DMS 273 treated with DMSO at 0.1 percent for 48 hours (cell line): ENCODE data around the gene RAB7B.

Source experiments
- DNase-seq: peaks from one replicate; lab custom pipeline; 2025; lab: John Stamatoyannopoulos, UW

Gene RAB7B

DNA sequence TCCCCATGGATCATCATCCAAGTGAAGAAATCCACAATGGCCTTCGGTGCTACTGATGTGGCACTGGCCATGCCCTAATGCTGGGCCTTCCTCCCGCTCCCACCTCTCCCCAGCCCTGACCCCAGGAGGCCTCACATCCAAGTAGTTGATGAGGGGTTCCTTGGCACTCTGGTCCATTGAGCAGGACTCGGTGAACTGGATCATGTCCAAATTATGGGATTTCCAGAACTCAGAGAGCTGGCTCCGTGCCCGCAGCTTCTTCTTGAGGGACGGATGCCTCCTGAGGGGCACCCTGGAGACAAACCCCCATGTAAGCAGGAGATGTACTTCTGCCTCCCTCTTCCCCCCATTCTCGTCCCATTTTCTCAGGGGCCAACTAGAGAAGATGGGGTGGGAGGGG lies 19.6 kb upstream of the RAB7B start:
- no peak for DNase-seq

- no peak for DNase-seq
Observed at GRCh38 chr1:206021626-206022365, 18.6 kb upstream of the RAB7B start.

DNA sequence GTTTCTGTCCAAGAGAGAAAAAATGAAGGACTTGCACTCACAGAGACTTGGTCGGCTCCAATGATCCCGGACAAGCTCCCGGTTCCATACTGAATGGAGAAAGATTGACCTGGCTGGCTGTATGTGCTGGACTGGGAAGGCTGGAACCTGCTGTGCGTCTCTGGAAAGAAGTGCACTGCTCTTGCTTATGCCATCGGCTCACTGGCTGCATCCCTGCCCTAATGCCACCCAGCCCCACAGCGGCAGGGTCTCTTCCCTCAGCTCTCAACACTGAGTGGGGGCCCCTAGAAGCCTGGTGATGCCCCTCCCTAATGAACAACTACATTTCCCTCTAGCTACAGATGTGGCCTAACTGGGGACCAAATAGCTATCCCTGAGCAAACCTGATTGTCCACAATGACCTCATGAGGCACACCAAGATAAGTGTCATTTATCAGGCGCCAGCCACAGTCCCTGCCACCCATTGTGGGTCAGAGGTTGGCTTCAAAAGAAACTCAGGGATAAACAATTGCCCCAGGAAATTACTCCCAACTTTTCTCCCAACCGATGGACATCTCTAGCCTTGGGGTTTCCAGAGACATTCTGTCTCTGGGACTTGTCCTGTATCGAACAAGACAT lies 17.9 kb upstream of the RAB7B start:
- no peak for DNase-seq

- no peak for DNase-seq
Observed at GRCh38 chr1:206020393-206021007, 17.3 kb upstream of the RAB7B start.

DNA sequence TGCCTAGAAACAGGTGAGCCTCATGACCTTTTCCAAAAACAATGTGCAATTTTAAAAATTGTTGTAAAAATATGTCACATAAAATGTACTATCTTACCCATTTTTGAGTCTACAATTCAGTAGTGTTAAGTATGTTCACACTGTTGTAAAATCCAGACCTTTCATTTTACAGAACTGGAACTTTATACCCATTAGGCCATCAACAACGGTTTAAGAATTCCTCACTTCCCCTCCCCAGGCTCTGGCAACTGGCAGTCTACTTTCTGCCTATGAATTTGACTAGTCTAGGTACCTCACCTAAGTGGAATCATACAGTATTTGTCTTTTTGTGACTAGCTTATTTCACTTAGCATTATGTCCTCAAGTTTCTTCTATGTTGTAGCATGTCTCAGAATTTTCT lies 11.9 kb upstream of the RAB7B start:
- no peak for DNase-seq

GRCh38 chr1:206014601-206015000 lies 11.4 kb upstream of the RAB7B start:
- DNase-seq, result no peak

DNA sequence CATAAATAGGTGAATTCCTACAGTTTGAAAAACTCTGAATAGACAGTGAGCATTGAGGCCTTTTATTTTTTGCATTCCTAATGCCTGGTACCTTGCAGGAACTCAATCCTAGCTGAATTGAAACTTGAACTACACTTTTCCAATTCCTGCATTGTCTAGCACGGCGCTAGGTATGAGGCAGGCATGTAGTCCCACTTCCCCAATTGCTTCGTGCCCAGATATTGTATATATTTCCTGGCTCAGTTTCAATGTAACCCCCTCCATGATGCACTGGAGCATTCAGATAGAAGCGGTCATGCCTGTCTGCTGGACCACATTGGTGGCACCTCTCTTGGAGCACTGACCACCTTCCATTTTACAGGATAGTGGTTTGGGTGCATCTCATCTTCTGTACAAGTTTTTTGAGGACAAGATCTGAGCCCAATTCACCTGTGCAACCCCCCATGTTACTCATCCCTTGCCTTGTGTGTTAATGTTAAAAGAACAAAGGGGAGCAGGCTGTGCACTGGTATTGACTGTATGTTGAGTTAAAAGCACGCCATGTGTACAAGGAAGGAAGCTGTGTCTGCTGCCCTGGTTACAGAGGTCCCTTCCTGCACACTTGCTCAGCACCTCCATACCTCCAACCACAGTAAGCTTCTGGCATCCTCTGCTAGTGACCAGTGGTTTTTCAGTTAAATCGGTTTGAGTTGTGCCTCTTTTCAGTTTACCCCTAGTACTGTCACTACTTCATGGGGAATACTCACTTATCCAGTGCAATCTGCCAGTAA lies 10.0 kb upstream of the RAB7B start:
- no peak for DNase-seq

DNA sequence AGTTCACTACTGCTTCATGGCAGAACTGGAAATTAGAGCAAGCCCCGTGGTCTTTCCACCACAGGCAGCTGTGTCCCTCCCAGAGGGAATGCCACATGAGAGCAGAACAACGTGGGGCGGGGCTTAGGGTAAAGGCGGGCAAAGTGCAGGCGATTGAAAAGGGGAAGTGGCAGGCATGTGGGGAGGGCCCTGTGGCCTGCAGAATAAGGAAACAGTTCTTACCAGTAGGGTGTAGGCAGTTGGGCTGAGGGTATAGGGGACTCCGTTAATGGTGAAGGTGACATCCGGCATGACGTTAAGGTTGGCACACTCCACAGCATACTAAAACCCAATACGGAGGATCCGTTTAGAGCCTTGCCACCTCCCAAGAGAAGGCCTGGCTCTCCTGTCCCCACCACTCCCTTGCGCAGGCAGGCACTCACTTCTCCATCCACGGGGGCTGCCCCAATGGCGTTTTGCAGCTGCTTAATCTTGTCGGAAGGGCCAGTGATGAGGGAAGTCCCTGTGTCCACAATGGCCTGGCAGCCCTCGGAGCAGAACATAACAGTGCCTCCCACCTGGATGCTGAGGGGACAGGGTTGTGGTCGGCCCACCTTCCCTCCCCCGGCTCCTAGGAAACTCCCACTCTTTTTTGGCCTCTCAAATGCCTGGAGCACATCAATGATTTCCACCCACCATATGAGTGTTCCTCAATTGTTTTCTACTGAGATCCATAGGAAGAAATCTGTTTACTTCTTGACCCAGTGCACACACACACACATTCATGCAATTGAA lies 9.1 kb upstream of the RAB7B start:
- DNase-seq, result no peak

DNA sequence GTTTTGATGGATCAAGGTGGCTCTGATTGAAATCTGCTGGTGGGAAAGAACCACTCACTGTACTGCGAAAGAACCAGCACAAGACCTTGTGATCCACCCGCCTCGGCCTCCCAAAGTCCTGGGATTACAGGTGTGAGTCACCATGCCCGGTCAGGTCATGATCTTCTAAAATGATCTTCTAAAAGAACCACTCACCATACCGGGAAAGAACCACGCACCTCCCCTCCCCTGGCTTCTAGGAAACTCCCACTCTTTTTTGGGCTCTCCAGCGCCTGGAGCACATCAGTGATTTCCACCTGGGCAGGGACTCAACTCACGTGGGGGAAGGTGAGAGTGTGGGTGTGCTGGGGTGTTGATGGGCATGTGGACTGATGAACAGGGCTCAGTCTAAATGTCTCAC lies 7.9 kb upstream of the RAB7B start:
- no peak for DNase-seq

- no peak for DNase-seq
Observed at GRCh38 chr1:206010060-206010459, 6.9 kb upstream of the RAB7B start.

DNA sequence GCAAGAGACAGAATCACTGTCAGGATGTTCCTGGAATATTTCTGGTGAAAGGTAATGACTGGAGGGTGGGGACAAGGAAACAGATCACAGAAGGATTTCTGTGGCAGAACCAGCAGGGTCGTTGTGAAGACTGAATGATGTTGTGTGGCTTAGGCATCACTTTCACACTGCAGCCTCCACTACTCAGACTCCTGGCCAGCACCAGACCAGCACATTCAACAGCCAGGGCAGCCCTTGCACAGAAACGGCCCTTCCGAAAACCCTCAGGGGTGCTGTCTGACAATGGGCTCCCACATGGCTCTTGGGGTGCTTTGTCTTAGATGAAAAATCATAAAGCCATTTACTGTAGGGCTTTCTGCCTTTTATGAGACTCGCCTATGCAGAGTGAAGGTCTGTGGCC lies 3.8 kb upstream of the RAB7B start:
- DNase-seq, result no peak

DNA sequence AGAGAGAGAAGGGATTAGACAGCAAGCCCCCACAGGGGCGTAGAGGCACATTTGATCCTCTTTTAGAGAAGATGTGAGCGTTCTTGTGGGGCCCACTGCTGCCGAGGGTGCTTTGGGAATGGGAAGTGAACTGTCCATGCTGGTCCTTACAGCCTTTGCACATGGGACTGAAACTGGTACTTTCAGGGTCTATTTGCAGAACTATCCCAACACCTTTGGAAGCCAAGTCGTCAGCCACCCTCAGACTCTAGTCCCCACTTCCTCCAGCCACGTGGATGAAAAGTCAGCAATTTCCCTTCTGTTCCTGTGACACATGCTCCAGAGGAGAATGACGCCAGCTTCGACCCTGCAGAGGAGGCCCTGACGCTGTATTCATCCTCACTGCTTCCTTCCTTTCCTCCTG lies 2.6 kb upstream of the RAB7B start:
- no peak for DNase-seq

GRCh38 chr1:206005234-206005633 lies 2.0 kb upstream of the RAB7B start:
- no peak for DNase-seq

DNA sequence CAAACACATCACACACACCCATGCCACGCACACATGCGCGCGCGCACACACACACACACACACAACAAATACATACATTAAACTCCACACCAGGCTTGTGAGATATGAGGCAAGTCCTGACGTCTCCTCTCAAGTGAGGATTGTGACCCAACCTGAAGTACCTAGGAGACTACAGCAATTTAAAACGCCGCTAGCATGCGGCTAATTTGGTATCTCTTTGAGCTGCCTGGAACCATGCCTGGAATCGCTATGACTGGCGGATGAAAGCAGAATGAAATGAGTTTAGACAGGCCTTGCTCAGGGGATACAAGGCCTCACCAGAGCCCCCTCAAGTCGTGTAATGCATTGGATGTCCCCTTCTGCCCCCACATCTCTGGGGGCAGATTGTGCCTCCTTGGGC lies 1.6 kb upstream of the RAB7B start:
- DNase-seq, result no peak

GRCh38 chr1:206003854-206004800 lies 932 bp upstream of the RAB7B start:
- no peak for DNase-seq

- no peak for DNase-seq
Observed at GRCh38 chr1:206002160-206002559, 1.0 kb downstream of the RAB7B start.

DNA sequence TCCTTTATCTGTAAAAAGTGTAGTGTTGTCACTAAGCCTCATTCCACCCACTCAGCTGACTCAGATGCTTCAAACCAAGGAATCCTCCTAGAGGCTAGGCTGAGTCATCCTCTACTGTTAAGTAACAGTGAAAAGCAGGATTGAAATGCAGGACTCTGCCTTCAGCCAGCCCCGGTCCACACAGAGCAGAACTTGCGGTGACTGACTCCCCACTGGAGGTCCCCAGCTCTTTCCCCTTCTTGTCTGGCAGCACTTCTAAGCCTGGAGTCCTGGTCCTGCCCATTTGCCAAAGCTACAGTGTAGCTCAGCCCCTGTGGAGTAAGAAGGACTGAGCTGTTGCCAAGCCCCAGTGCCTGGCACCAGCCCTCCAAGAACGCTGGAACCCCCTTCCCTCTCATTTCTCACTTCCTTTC lies 1.7 kb downstream of the RAB7B start:
- DNase-seq, result no peak

DNA sequence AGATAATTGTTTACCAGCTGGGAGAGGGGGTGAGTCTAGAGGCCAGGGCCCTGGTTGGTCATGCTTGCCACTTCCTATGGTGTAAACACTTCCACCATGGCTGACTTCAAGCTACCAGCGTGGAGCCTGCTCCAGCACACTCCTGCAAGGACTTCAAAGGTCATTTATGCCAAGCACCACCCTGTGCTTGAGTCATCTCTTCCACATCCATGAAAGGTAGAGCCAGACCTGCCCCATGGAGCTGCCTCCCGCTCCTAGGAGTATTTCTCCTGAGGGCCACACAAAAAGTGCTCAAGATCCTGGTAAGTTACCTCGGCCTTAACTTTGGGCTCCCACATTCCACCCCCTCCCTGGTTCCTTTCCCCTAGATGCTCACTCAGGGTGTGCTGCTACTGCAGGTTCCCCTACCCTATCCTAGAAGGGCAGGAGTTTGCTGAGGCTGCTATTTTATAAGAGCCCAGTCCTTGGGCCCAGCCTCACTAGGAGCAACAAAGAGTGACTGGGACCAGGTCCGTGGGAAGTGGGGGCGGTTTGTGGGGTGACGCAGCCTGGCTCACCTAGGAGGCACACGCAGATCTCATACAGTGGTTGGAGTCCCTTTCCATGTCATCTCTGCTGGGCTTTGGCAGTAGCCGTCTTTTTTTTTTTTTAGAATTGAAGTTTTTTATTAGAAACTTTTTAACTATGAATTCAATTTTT lies 2.4 kb downstream of the RAB7B start:
- DNase-seq, result no peak

DNA sequence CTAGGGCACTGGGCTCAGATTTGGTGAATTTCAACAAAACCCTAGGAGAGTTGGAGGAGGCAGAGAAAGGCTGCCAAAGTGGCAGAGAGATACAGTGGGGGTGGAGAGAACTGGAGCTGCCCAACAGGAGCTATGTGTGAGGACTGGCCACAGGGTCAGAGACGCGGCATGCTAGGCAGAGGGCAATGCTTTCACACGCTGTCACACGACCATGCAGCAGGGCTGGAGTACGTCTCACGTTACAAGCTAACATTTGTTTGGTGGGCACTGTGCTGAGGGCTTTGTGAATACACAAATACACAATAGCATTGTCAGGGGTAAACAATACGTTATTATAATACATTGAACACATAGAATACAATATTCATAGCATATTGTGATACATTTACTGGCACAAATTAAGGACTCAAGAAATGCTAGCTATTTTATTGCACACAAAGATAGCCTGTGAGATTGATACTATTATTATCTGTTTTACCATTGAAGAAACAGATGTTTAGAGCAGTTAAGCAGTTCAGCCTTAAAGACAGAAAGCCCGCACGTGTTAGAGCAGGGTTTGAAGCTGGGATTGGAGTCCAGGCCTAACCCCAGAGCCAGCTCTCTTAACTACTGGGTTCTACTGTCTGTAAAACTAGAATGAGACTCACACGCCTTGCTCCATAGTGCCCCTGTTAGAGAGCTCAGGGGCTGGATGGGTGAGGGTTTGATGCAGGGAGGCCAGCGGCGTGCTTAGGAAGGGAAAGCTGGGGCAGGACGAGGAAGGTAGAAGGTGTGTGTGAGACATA lies 4.5 kb downstream of the RAB7B start:
- DNase-seq, result no peak
